Ammon's horn (tissue), 1 donor: ENCODE data around the gene SASH1.

Experiments used
- DNase-seq: peaks from one replicate; pipeline ENCODE4 v3.0.0-alpha.2; 2016; ENCODE audit warnings: low spot score

Gene SASH1

GRCh38 chr6:148342350-148343046, at the start of gene SASH1:
Gene SASH1 (plus strand): TSS chr6:148342838. CDS start chr6:148343068, 230 bp downstream.
- peak; percentile 83 for DNase-seq

- peak; percentile 66 for DNase-seq
These were observed 49.2 kb upstream of the SASH1 start for GRCh38 chr6:148293181-148293995.

- peak; percentile 28 for DNase-seq
These were observed 48.6 kb upstream of the SASH1 start for GRCh38 chr6:148294059-148294458.

GRCh38 chr6:148295261-148295887, 47.3 kb upstream of the SASH1 start:
- DNase-seq, result peak; percentile 52

- no peak for DNase-seq
These were observed 45.9 kb upstream of the SASH1 start for GRCh38 chr6:148296771-148297170.

- no peak for DNase-seq
These were observed 44.0 kb upstream of the SASH1 start for GRCh38 chr6:148298683-148299082.

- no peak for DNase-seq
These were observed 39.0 kb upstream of the SASH1 start for GRCh38 chr6:148303616-148304015.

GRCh38 chr6:148304976-148305375, 37.7 kb upstream of the SASH1 start:
- no peak for DNase-seq

GRCh38 chr6:148306286-148306685, 36.4 kb upstream of the SASH1 start:
- no peak for DNase-seq

GRCh38 chr6:148307405-148307804, 35.2 kb upstream of the SASH1 start:
- DNase-seq, result no peak

- no peak for DNase-seq
These were observed 33.3 kb upstream of the SASH1 start for GRCh38 chr6:148309301-148309700.

- no peak for DNase-seq
These were observed 30.5 kb upstream of the SASH1 start for GRCh38 chr6:148311966-148312669.

- DNase-seq, result no peak
These were observed 29.1 kb upstream of the SASH1 start for GRCh38 chr6:148313488-148313887.

- peak; percentile 41 for DNase-seq
These were observed 26.3 kb upstream of the SASH1 start for GRCh38 chr6:148316308-148316707.

GRCh38 chr6:148317051-148317450, 25.6 kb upstream of the SASH1 start:
- DNase-seq, result no peak

- DNase-seq, result no peak
These were observed 24.9 kb upstream of the SASH1 start for GRCh38 chr6:148317739-148318138.

GRCh38 chr6:148322704-148323103, 19.9 kb upstream of the SASH1 start:
- DNase-seq, result no peak

- DNase-seq, result no peak
These were observed 19.3 kb upstream of the SASH1 start for GRCh38 chr6:148323344-148323743.

GRCh38 chr6:148324297-148324985, 18.2 kb upstream of the SASH1 start:
- no peak for DNase-seq

- no peak for DNase-seq
These were observed 17.1 kb upstream of the SASH1 start for GRCh38 chr6:148325316-148326068.
